Stimulated activated CD4-positive, alpha-beta T cell treated with anti-CD3 and anti-CD28 coated beads, Interleukin-2, amount 100 ng/mL, for 24 hours (primary cell): ENCODE results near the gene FAM171A1.
"Not testable (repeated sequence)": the region's sequence is repeated elsewhere in the genome, so short reads cannot be mapped to it uniquely, and the experiment has no call there.

ENCODE experiments used
- DNase-seq, 2 donors: peaks; one replicate each; pipeline ENCODE4 v3.0.0-alpha.2; 2020

Gene FAM171A1

DNA sequence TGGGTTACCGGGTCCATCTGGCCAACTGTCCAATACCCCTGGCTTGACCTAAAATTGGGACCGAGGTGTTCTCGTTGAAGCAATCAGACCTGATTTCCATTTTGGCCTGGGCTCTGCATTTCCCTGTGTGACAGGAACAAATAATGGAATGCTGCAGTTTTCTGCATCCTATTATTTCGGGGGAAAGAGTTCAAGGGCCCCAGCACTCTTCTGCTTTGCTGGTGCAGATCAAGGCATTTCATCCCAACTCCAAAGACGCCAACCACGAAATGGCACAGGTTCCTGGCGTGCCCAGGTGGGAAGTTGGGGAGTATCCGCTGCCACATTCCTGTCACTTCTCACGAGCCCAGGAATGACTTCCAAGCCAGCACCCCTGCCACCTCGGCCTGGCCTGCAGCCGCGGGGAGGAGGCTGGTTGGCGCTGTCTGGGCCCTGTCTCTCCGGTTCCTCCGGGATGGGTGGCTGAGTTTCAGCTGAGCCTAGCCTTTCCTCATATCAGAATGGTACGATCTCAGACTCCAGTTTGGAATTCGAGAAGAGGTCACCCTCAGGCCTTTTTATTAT, 56.5 kb downstream of the FAM171A1 start:
- no peak for DNase-seq

DNA sequence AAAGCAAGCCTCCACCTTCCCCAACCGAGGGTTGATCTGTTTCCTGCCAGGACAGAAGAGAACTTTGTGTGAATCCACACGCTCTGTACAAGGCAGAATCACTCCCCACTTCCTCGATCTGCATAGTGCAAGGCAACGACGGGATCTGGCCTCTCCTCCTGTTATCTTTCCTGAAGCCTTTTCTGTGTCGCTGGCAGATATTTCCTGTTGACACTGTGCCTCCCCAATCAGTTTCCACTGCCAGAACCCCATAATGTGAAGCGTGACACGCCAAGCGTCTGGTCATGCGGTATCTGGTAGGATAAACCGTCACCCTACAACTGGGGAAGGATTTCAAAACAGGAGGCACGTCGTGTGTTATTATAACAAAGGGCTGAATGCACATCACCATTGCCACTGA, 57.2 kb downstream of the FAM171A1 start:
- no peak for DNase-seq

DNA sequence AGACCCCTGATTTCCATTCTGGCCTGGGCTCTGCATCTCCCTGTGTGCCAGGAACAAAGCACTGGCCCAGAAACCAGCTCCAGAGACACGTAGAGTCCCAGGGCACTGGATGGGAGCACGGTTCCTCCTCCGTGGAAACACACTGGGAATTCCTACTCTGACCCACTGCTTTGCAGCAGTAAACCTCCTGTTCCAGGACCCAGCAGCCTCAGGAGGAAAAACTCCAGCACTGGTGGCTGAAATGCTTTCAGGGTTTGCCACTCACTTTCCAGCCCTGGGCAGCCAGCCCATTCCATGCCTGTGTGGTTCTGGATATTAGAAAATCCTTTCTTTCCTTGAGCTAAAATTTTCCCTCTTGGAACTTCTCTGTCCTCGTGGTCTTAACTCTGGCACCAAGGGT, 58.0 kb downstream of the FAM171A1 start:
- no peak for DNase-seq

DNA sequence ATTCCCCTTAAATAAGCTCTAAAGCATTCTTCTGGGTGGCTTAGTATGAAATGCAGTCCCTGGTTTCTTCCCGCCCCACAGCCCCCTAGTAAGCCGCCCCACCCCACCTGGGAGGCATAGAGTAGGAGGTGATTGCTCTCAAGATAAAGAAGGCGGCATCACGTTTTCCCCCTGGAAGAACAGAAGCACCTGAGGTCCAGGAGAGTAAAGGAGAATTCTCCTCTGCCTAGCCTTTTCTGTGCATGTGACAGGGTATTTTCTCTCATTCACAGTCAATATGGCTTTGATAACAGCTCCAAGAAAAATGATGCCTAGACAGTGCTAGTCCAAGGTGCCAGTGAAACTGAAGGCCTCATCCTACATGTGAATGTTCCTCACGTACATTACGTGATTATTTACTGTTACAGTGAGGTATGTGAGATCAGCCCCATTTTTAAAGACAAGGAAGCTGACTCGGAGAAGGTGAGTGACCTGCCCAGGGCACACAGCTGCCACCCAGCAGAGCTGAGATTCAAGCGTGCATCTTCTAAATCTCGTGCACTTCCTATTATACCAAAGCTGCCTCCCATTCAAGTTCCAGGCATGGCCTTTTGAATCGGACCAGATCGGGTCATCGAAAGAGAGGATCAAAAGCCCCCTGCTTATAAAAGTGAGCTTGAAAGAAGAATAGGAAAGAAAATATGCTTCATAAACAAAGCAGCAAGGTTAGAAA, 59.4 kb downstream of the FAM171A1 start:
- no peak for DNase-seq

DNA sequence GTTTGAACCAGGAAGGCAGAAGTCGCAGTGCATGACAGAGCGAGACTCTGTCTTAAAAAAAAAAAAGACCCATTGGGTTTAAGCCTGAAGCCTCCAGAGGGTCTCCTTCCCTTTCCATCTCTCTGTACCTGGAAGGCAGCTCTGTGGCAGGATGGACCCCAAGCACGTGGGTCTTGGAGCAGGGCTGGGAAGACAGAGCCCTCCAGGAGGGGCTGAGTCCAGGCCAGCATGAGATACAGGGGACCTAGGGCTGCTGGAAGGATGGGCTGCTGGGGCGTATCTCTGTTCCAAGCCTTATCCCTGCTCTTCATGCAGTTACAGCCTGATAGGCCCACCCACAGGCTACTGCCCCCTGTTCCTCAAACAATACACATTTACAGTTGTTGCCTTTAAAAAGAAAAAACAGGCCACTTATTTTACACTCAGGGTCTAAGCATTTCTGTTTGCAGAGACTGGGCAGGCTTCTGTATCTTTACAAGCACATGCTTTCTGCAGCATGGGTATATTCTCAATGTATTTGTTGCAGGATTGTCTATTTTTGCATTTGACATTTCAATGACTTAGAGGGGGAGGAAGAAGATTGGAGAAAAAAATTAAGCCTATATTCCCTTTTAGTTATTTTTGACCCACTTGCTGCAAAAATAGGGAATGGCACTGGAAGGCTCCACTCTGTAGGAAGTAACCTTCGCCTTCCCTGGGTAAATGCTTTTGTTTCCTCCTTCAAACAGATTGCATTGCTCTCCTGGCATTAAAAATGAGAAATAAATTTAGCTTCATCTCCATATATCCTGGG, 60.1 kb downstream of the FAM171A1 start:
- no peak for DNase-seq

DNA sequence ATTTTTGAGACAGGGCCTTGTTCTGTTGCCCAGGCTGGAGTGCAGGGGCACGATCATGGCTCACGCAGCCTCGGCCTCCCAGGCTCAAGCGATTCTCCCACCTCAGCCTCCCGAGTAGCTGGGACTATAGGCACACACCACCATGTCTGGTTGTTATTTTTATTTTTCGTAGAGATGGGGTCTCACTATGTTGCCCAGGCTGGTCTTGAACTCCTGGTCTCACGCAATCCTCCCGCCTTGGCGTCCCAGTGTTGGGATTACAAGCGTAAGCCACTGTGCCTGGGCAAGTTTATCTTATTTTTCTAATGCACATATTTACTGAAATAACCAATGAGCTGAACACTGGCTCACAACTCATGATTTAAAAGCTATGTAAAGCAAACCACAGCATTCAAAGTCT, 61.9 kb downstream of the FAM171A1 start:
- no peak for DNase-seq

DNA sequence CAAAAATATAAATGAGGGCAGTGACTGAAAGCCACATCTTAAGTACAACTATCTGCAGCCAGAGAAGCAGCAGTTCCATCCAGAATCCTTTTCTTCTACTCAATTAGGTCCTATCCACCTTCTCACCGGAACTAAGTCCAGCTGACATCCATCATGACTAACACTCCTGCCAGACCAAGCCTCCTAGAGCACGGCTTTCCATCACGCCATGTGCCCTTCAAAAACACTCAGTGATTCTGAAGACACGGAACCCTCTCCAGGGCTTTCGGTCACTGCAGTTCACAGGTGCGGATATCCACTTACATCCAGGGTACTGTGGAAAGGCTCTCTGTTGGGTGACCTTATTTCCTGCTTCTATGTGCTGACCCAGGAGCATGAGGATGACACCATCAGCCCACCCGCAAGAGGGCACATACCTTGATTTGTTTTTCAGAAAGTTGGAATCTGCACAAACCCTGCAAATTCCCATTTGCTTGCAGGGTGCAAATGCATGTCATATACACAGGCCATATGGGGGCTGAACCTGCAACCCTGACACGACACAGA, 64.3 kb downstream of the FAM171A1 start:
- DNase-seq, result no peak

DNA sequence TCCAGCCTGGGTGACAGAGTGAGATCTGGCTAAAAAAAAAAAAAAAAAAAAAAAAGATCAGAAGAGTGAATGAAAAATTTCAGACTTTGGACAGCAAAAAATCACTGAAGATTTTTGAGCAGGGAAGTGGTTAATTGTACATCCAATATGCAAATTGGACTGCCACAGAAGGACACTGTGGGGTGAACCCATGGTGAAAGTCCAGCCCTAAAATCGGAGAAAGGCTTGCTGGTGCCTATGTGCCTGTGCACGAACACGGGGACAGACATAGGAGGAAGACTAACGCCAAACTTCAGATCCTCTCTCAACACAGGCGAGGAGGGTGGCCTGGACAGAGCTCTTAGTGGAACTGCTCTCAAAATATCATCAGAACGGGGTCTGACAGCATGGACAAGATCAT, 65.5 kb downstream of the FAM171A1 start:
- DNase-seq, result no peak

DNA sequence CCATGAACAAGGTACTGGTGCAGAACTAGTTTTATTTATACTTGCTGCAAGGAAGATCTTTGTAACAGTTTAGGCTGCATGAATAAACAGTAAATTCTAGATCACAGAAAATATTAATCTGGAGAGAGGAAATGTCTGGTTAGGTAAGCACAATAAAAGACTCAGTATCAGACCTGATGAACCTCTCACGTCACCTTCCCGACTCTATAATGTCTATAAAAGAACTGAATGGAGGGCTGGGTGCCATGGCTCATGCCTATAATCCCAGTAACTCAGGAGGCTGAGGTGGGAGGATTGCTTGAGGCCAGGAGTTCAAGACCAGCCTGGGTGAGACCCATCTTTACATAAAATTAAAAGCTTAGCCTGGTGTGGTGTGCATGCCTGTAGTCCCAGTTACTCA, 65.9 kb downstream of the FAM171A1 start:
- no peak for DNase-seq

DNA sequence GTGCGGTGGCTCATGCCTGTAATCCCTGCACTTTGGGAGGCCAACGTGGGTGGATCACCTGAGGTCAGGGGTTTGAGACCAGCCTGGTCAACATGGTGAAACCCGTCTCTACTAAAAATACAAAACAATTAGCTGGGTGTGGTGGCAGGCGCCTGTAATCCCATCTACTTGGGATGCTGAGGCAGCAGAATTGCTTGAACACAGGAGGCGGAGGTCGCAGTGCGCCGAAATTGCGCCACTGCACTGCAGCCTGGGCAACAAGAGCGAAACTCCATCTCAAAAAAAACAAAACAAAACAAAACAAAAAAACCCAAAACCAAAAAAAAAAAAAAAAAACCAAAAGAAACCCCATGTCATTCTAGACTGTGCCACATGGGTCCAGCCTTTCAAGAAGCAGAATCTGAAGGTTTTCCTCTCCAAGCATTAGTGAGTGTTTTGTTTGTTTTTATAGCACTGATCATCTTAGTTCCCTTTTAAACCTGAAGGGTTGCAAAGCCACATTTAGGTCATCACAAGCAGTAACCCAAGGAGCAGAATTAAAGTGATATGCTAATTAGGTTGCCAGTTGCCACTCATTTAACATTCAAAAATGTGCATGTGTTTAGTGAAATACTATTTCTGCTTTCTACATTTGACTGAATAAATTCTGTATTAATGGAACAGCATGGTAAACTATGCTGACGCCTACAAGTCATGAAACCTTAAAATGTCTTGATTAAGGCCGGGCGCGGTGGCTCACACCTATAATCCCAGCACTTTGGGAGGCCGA, 68.7 kb downstream of the FAM171A1 start:
- not testable (repeated sequence) for DNase-seq

DNA sequence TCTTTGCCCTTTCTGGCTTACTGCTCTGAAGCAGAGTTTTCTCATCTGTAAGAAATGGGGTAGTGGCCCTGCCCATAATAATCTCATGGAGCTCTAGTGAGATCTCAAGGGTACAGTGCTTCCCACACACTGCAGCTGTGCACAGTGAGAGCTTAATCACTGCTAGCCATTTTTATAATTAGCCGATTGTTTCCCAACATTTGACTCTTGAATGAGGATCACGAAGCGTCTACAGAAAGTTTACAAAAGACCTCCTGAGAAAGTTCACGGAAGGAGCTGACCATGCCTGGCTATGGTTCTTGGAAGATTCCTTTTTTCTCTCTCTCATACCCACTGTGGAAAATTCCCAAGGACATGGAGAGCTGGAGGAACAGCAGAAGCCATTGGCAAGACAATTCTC, 70.4 kb downstream of the FAM171A1 start:
- no peak for DNase-seq

DNA sequence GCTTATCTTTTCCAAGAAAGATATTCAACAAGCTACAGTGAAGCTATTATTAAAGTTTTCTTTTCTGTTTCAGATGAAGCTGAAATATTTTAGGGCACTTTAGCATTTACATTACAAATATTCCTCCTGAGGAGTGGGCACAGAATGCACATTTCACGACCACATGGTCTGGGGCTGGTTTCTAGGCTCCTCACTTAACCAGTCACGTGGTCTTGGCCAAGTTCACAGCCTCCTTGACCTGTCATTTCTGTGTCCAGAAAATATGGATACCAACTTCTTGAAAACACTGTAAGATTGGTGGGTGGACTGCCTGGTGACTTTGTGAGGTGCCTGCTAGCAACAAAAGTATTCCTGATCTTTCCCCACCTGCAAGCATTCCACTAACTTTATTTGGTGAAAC, 70.9 kb downstream of the FAM171A1 start:
- DNase-seq, result no peak

DNA sequence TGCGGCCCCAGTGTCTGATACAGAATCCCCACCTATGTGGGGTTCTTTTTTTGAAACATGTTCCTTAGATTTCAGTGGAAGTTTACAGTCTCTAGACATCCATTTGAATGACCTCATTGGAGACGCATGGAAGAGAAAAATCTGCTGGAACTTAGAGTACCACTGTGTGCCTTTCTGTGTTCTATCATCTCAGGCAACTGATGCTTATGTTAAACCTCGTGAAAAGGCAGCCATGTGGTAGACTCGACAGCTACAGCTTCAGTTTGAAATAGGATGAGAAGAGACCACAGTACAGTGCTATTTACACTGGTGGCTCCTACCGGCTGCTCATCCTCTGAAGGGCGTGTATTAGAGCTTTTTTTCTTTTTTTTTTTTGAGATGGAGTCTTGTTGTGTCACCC, 74.4 kb downstream of the FAM171A1 start:
- DNase-seq, result no peak

DNA sequence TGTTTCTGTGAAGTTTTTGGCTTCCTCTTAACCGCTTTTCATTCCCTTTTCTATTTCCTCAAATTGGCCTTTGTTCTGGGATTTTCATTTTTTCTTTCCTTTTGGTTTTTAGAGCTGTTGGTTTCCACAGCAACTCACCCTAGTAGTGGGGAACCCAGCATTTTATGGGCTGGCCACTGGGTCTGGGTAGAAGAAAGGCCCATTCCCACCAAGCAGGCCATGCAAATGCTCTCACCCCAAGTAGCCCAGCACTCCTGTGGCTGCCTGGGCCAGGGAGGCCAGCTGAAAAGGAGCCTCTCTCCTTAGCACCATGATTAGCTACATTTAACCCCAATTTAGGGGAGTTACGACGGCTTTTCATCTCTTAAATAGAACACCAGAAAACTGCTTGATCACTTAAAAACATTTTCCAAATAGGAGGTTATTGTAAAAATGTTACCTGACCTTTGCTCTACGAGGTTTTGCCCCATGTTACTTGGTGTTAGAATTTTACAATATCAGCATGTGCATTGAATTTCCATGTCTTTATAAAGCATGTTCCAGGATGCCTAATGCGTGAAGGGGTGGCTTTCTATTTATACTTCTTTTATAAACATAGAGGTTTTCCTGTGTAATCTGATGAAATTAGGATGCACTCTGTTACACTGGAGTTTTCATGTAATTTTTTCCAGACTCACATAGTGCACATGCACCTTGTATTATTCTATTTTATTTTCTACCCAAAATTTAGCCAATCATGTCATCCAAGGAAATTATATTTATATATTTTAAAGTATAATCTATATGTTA, 75.4 kb downstream of the FAM171A1 start:
- no peak for DNase-seq

DNA sequence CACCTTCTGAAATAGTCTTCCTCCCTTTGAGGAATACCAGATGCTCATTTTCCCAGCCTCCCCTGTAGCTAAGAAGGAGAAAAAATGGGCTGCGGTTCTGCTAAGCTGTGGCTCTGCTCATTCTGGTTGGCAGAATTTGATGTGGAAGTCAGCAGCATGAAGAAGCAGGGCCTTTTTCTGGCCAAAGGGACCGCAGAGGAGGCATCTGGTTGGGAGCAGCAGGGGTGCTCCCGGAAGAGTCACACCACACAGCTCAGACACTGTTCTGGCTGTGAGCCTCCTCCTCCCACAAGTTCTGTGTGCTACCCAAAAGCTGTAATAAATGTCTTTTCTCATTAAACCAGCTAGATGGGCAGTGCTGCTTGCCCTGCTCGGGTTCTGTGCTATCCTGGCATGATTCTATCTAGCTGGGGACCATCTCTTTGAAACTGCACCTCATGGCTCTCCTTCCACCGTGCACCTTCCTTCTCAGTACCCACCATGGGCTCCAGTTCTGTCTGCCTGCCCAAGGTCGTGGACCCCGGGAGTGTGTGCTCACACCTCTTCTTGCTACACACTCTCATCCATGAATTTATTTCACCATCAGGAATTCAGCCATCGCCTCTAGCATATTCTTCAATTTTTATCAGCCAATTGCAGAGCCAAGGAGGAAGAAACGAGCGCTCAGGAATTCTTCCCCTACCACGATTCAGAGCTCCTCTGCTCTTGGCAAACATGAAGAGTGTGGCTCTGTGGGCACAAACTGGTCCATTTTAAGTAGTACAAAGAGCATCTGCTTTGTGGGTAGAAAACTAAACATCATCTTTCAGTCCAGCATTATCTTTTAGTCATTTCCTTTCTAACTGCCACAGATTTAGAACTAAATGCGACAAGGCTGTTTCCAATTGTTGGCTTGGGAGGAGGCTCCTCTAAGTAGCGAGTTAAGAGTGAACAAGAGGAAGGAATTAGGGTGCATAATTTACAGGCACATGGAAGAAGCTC, 76.9 kb downstream of the FAM171A1 start:
- no peak for DNase-seq

DNA sequence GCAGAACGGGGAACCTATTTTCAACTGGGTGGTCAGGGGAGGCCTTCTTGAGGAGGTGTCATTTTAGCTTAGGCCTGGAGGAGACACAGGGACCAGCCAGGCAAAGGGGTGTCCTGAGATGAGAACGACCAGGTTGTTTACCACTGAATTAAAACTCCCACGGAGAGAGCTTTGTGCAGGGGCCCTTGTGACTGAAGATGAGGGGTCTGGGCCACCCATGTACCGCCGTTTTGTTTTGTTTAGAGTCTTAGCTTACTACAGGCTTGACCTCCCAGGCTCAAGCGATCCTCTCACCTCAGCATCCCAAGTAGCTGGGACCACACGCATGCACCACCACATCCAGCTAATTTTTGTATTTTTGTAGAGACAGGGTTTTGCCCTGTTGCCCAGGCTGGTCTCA, 80.4 kb downstream of the FAM171A1 start:
- DNase-seq, result no peak

DNA sequence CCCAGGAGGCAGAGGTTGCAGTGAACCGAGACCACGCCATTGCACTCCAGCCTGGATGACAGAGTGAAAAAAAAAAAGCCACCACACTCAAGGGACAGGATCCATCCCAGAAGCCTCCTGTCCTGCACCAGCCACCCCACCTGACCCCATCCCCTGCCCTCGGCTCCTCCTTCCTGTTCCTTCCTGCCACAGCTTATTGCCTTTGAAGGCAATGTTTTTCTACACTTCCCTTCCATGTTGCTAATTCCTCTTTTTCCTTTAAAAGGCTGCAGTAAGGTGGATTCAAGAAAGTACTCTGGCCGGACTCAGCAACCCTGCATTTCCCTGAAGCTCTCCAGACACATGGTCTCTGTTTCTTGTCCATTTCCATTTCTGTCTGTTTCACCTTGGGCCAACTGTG, 80.9 kb downstream of the FAM171A1 start:
- no peak for DNase-seq

DNA sequence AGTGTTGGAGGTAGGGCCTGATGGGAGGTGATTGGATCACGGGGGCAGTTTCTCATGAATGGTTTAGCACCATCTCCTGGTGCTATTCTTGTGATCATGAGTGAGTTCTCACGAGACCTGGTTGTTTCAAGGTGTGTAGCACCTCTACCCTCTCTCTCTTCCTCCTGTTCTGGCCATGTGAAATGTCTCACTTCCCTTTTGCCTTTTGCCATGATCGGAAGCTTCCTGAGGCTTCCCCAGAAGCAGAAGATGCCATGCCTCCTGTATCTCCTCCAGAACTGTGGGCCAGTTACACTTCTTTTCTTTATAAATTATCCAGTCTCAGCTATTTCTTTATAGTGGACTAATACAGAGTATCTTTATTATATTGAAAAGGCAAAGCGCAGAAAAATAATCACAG, 90.1 kb downstream of the FAM171A1 start:
- DNase-seq, result no peak

DNA sequence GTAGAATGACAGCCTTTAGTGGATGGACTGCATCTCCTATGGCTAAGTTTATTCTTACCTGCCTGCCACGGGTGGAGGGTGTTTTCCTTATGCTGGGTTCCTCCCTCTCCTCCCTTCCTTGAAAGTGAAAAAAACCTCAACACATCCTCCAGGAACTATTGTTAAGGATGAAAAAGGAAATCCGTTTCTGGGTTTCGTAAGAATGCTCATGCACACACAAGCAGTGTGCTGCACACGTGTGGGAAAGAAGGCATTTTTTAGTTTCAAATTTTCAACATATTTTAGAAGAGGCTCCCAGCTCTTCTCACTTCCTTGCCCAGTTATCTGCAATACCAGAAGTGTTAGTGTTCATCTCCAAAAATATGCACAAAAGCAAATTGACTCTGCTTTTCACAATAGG, 90.6 kb downstream of the FAM171A1 start:
- no peak for DNase-seq

DNA sequence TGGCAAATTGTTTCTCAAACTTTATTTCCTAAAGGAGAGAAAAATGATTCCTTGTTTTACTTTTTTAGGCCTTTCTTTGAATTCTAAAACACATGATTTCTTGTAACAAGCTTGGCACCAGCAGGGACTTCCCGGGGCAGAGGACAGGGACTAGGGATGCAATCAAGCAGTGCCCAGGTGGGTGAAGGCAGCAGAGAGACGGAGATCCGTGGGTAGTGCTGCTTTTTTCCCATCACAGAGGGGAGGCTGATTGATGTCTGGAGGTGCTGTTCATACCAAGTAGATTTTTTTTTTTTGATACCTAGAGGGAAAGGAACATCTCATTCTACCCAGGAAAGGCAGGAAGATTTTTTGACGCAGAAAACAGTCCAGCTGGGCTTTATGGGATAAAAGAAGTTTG, 91.9 kb downstream of the FAM171A1 start:
- no peak for DNase-seq

DNA sequence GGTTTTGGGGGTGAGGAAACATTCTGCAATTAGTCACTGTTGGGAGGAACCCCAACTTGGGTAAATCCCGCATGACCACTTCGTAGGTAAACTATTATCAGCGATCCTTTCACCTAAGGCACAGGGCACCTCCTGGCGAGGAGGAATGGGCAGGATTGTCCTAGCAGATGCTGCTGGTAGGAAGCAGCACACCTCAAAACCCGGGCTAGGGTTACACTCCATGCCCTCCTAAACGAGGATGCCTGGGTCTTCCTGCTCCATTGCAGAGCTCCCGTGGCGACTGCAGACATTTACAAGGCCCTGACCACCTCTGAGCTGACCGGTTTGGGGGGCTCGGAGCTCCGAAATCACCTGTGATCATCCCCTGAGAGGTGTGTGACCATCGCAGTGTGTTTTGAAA, 92.3 kb downstream of the FAM171A1 start:
- DNase-seq, result no peak
